MCF 10A (cell line): ENCODE results near the gene DHODH. TPM values are rescaled to one million over a fixed set of nuclear protein-coding genes. Genes with fewer than 3 reads are reported as not detected.

ENCODE experiments used
- BruUV-seq: library from RNA; stranded (reverse); fragments of 400-500 nt; replicated peaks from 2 replicates; lab custom pipeline; 2021; lab: Mats Ljungman, UMichigan
- CTCF ChIA-PET: fragments of 300-600 bp; sonication (Branson Sonifier 250); formaldehyde crosslinking; extraction: SDS; loops from one replicate; lab custom pipeline; 2021; ENCODE audit warnings: antibody characterized with exemption, inconsistent platforms; lab: Yijun Ruan, JAX
- POLR2A ChIA-PET: fragments of 300-600, 350-650 bp; sonication (Branson Sonifier 250); formaldehyde crosslinking; extraction: SDS; loops from one replicate; lab custom pipeline; 2020; ENCODE audit warnings: antibody characterized with exemption, inconsistent platforms; lab: Yijun Ruan, JAX
- DNase-seq: peaks from one replicate; pipeline ENCODE4 v3.0.0-alpha.2; 2018; ENCODE audit not compliant: unreplicated experiment
- H3K27ac Mint-ChIP-seq: one replicate; pipeline ENCODE4 v1.8.0; 2022; ENCODE audit warnings: mild to moderate bottlenecking, low read depth, mixed read lengths; ENCODE audit not compliant: unreplicated experiment
- H3K27me3 Mint-ChIP-seq: one replicate; pipeline ENCODE4 v1.8.0; 2022; ENCODE audit warnings: mixed read lengths; ENCODE audit not compliant: insufficient read depth, unreplicated experiment
- H3K36me3 Mint-ChIP-seq: one replicate; pipeline ENCODE4 v1.8.0; 2022; ENCODE audit warnings: mild to moderate bottlenecking, moderate library complexity, mixed read lengths; ENCODE audit not compliant: insufficient read depth, unreplicated experiment
- H3K4me1 Mint-ChIP-seq: one replicate; pipeline ENCODE4 v1.8.0; 2022; ENCODE audit warnings: mixed read lengths; ENCODE audit not compliant: insufficient read depth, unreplicated experiment
- H3K4me3 Mint-ChIP-seq: one replicate; pipeline ENCODE4 v1.8.0; 2022; ENCODE audit warnings: mild to moderate bottlenecking, moderate library complexity, mixed read lengths; ENCODE audit not compliant: unreplicated experiment
- H3K9me3 Mint-ChIP-seq: one replicate; pipeline ENCODE4 v1.8.0; 2022; ENCODE audit warnings: mixed read lengths; ENCODE audit not compliant: unreplicated experiment
- CTCF ChIP-seq: fragments of 200-600 bp; IDR thresholded peaks from one replicate; pipeline ENCODE4 v1.8.0; 2022; ENCODE audit warnings: antibody characterized with exemption, mild to moderate bottlenecking; ENCODE audit not compliant: unreplicated experiment
- intact Hi-C: fragments of 100-400 bp; cut with micrococcal nuclease; formaldehyde crosslinking; loops from 2 replicates; pipeline ENCODE4 v1.14.1; 2022
- total RNA-seq: library from RNA; stranded (reverse); gene quantifications from 2 replicates; pipeline ENCODE4 v1.2.3, GENCODE V29; 2022

The DHODH gene
- total RNA-seq, 1 experiment from 2014 or later, result 13.5 TPM

- Mint-ChIP-seq H3K4me1 (no peaks in the 10 kb centered on the region), H3K36me3 (no peaks in the 10 kb centered on the region), H3K27me3 (no peaks in the 10 kb centered on the region), H3K4me3 (no peak overlapping the region), H3K27ac (no peak overlapping the region), H3K9me3 (no peaks in the 10 kb centered on the region)
- POLR2A ChIA-PET, result interaction anchor here (0.7 kb wide), 1 partner anchor 404 kb away, joined by 3 read pairs; no protein-coding TSS in a partner anchor
- TF ChIP-seq CTCF, result no peak
- no TSS peak for BruUV-seq
- CTCF ChIA-PET, result interaction anchor here (0.6 to 2.1 kb wide), 5 partner anchors 11 to 1928 kb away, joined by 3 to 11 read pairs (median 4); partner anchors contain the start of gene PKD1L3
- intact Hi-C loops, result no loop called here
- DNase-seq, result no peak
Measured at GRCh38 chr16:71972356-71972755, 36.2 kb upstream of the DHODH start.

GRCh38 chr16:71973001-71973400 is 35.5 kb upstream of the DHODH start:
- intact Hi-C loops, result no loop called here
- TF ChIP-seq CTCF, result no peak
- H3K9me3 Mint-ChIP-seq, result no peaks in the 10 kb centered on the region
- H3K4me1 Mint-ChIP-seq, result no peaks in the 10 kb centered on the region
- ChIA-PET CTCF (interaction anchor here (0.7 to 1.3 kb wide), 3 partner anchors 12 to 1928 kb away, joined by 3 to 6 read pairs (median 4); no protein-coding TSS in a partner anchor), POLR2A (interaction anchor here (0.7 kb wide), 1 partner anchor 10 kb away, joined by 3 read pairs; no protein-coding TSS in a partner anchor)
- DNase-seq, result no peak
- H3K4me3 Mint-ChIP-seq, result no peak overlapping the region
- no peaks in the 10 kb centered on the region for H3K36me3 Mint-ChIP-seq
- no TSS peak for BruUV-seq
- no peak overlapping the region for H3K27ac Mint-ChIP-seq
- H3K27me3 Mint-ChIP-seq, result peaks cover 4% of the 10 kb centered on the region

GRCh38 chr16:71974068-71974818 is 34.3 kb upstream of the DHODH start:
- no peak overlapping the region for H3K4me3 Mint-ChIP-seq
- no peaks in the 10 kb centered on the region for H3K36me3 Mint-ChIP-seq
- DNase-seq, result no peak
- no peaks in the 10 kb centered on the region for H3K9me3 Mint-ChIP-seq
- ChIA-PET CTCF (interaction anchor here (0.5 to 1.3 kb wide), 3 partner anchors 13 to 229 kb away, joined by 3 to 6 read pairs (median 4); no protein-coding TSS in a partner anchor), POLR2A (no interaction called here)
- intact Hi-C loops, result no loop called here
- no TSS peak for BruUV-seq
- no peak overlapping the region for H3K27ac Mint-ChIP-seq
- no peaks in the 10 kb centered on the region for H3K4me1 Mint-ChIP-seq
- H3K27me3 Mint-ChIP-seq, result peaks cover 13% of the 10 kb centered on the region
- no peak for TF ChIP-seq CTCF

- Mint-ChIP-seq H3K4me3 (no peak overlapping the region), H3K36me3 (no peaks in the 10 kb centered on the region), H3K27me3 (peaks cover 45% of the 10 kb centered on the region), H3K27ac (no peak overlapping the region), H3K4me1 (no peaks in the 10 kb centered on the region), H3K9me3 (no peaks in the 10 kb centered on the region)
- BruUV-seq, result no TSS peak
- TF ChIP-seq CTCF, result no peak
- CTCF ChIA-PET, result no interaction called here
- POLR2A ChIA-PET, result no interaction called here
- intact Hi-C loops, result no loop called here
- no peak for DNase-seq
Measured at GRCh38 chr16:71985262-71985974, 23.1 kb upstream of the DHODH start.
